Stimulated activated CD4-positive, alpha-beta T cell treated with anti-CD3 and anti-CD28 coated beads, Interleukin-4, amount 100 ng/mL, for 4 hours (primary cell): Measurements from ENCODE around the gene RPL14.

Source experiments
- DNase-seq, 2 experiments: peaks; one replicate each; pipeline ENCODE4 v3.0.0-alpha.2; 2020

Gene RPL14

GRCh38 chr3:40463579-40463978 lies 6.4 kb downstream of the RPL14 start:
- DNase-seq, result no peak

GRCh38 chr3:40464339-40465110 lies 7.4 kb downstream of the RPL14 start:
- DNase-seq, result no peak

DNA sequence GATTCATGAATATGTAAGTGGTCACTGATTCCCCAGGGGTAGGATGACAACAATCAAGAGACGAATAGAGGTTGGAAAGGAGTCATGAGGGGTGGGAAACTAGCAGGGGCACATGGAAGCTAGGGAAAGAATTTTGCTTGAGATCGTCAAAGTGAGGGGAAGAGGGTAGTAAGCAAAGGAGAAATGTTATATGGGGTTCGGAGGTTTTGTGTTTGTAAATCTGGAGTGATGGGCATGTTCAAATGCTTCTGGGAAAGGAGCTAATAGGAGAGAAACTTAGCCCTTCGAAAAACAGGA lies 7.9 kb downstream of the RPL14 start:
- DNase-seq, result no peak

DNA sequence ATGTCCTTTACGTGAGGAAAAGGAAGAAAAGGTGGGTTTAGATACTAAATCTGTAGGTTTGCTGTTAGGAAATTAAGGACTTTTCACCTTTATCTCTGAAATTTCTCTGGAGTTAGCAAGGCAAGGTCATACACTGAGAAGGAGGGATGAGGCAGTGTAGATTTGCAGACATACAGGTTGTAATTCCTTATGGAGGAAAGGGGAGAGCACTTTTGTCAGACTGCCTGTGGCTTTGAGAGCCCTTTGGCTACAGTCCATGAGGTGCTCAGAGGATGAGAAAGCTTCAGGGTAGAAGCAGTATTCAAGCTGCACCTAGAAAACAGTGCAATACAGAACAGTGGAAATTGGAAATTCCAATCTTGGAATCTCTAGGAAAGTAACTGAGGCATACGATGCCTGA lies 8.3 kb downstream of the RPL14 start:
- DNase-seq, result no peak

GRCh38 chr3:40468018-40468417 lies 10.9 kb downstream of the RPL14 start:
- DNase-seq, result no peak

- DNase-seq, result no peak
These were observed 13.6 kb downstream of the RPL14 start for GRCh38 chr3:40470701-40471100.

DNA sequence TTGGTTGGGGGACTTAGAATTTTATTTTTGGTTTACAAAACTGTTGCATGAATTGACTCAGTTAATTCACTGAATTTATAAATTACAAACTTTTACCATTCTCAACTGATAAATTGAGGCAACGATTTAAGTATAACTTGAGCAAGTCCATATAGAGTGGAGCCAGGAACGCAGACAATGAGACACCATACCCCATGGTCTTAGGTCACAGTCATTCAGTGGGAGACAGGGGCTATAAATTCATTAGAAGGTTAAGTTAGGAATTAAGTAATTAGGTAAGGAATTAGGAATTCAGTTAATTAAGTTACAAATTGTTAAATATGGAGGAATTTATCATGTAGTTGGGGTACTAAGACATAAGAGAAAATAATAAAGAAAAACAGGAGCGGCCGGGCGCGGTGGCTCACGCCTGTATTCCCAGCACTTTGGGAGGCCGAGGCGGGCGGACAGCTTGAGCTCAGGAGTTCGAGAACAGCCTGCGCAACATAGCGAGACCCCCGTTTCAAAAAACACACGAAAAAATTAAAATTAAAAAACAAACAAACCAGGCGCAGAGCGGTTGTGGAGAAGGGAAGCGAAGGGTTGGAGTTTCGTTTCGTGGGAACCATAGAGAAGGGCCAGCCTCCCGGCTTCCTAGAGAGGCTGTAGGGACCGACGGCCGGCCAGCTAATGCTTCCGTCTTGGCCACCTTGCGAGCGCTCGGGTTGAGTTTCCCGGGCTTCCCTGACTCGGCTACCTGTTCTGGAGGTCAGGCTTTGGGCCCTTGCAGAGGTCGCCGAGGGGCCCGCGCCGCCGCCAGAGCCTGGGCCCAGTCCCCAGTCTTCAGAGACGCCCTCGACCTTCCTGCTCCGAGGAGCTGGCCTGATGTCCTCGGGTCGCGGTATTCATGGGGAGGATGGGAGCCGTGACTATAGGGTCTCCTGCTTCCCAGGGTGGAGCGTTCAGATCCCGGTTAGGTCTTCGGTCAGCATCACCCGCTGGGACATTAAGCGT lies 19.6 kb downstream of the RPL14 start, which contains the start of gene ZNF619:
Gene ZNF619, plus strand, starts transcription at position 645 of the 993 bp plus-strand sequence. CDS start 858 bp downstream, outside the sequence.
- peak; percentile 44 to 45 for DNase-seq

DNA sequence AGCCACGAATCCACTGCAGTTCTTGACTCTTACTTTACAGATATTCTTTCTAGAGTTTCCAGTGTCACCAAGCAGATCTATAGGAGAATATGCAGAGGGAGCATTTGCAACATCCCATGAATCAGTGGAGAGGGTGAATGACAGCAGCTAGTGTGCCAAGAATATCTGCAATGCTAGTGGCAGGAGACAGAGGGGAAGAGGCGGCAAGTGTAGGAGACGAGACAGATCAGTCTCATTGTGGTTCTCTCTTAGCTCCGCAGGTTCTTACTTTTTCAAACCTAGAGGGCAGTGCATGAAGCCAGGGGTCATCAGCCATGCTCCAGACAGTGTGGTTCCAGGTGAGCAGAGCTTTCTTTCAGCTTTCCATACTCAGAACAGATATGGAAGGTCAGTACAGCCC lies 20.5 kb downstream of the RPL14 start:
- DNase-seq, result no peak

GRCh38 chr3:40487172-40487571 lies 30.0 kb downstream of the RPL14 start:
- no peak for DNase-seq

GRCh38 chr3:40490916-40491315 lies 33.8 kb downstream of the RPL14 start:
- no peak for DNase-seq

DNA sequence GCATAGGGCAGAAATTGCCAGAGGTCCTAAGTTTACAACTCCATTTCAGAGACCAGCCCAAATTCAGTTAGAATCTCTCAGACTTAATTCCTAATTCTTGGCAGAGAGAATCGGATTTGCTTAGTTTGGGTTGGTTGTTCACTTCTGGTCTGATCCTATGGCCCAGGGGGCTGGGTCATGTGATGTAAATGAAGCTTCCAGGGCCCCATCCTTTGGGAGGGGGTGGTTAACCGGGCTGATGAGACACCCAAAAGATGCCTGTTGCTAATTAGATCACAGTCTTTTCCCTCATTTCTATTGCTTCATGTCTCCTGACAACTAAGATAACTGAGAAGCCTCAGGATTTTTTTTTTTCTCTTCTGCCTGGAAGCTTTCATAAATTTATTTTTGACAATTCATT lies 37.6 kb downstream of the RPL14 start:
- DNase-seq, result no peak

DNA sequence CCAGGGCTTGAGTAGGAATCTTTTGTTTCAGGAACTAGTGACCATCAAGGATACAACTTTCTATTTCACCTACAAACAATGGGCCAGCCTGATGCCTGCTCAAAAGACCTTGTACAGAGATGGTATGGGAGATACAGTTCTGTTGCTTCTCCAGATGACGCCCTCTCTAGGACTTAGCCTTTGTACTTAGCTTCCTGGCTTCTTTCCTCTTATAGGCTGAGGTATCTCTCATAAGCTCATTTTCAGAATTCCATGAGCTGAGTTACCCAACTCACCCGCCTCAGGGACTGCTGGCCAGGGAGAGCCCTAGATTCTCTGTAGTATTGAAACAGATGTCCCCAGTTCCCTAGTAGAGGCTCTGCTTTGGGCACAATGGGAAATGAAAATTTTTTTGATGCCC lies 40.1 kb downstream of the RPL14 start:
- DNase-seq, result no peak

- DNase-seq, result no peak
These were observed 42.8 kb downstream of the RPL14 start for GRCh38 chr3:40499952-40500351.

- no peak for DNase-seq
These were observed 44.9 kb downstream of the RPL14 start for GRCh38 chr3:40502034-40502433.

DNA sequence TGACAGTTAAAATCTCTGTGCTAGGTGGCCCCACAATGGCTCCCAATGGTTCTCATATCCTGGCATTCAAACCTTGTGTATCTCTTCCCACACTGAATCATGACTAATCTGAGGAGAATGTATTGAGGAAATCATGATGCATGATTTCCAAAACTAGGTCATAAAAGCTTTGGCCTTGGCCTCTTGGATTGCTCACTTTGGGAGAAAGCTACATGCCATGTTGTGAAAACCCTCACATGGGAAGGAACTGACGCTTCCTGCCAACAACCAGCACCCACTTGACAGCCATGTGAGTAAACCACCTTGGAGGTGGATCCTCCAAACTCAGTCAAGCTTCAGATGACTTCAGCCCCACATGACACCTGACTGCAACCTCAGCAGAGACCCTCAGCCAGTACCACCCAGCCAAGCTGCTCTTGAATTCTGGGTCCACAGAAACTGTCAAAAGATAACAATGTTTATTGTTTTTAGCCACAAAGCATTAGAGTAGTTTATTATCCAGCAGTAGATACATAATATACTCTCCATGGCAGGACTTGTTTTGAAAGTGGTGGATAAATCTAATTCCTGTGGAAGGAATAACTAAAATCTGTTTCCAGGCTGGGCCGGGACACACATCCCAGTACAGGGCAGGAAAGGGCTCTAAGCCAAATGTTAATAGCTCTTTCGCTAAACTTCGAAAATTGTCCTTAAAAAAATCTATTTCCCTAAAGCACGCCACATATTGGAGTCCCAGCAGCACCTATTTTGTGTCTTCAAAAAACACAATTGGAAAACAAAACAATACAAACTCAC lies 47.7 kb downstream of the RPL14 start:
- no peak for DNase-seq

- DNase-seq, result peak; percentile 46 to 55
These were observed 48.7 kb downstream of the RPL14 start, which contains the start of gene ZNF620 for GRCh38 chr3:40505599-40506462. Gene ZNF620, plus strand, starts transcription at chr3:40506039. Its CDS starts 314 bp downstream, at chr3:40506353.

DNA sequence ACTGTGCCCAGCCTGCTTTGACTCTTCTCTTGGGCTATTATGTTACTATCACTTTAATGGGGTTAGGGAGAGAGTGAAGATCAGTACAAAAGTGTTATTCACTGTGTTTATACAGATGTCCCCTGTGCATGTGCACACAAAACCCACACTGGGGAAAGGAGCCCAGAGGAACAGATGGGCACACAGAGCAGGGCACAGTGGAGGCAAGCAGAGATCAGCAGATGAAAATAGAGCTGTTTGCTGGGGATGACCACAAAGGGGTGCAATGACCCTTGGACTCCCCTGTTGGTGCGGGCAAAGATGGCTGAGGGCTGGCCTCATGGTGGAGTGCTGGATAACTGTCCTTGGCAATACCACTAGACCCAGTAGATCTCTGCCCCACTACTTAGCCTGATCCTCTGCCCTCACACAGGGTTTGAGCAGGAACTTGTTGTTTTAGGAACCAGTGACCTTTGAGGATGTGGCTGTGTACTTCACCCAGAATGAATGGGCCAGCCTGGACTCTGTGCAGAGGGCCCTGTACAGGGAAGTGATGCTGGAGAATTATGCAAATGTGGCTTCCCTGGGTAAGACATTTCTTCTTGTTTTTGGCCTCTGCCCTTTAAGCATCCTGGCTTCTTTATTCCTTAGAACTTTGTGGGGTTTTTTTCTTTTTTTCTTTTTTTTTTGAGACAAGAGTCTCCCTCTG lies 54.0 kb downstream of the RPL14 start:
- DNase-seq, result no peak

DNA sequence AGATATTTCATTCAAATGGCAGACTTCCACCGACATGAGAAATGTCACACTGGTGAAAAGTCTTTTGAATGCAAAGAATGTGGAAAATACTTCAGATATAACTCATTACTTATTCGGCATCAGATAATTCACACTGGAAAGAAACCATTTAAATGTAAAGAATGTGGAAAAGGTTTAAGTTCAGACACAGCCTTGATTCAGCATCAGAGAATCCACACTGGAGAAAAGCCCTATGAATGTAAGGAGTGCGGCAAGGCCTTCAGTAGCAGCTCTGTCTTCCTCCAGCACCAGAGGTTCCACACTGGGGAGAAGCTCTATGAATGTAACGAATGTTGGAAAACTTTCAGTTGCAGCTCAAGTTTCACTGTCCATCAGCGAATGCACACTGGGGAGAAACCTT lies 59.1 kb downstream of the RPL14 start:
- DNase-seq, result no peak

GRCh38 chr3:40518067-40518466 lies 60.9 kb downstream of the RPL14 start:
- DNase-seq, result no peak
